Loucy (cell line): ENCODE results near the gene ZNF70.

Source experiments
- H2AFZ ChIP-seq: fragments of 200-600 bp; sonication (generic); 2 replicates; pipeline ENCODE4 v1.6.0; 2016; ENCODE audit warnings: antibody characterized with exemption, mild to moderate bottlenecking, low read length, moderate library complexity
- H3F3A ChIP-seq: fragments of 200-600 bp; 2 replicates; pipeline ENCODE4 v1.6.0; 2016; ENCODE audit warnings: antibody characterized with exemption, low read depth, mild to moderate bottlenecking
- H3K27me3 ChIP-seq: fragments of 200-600 bp; sonication (generic); 2 replicates; pipeline ENCODE4 v1.6.1; 2014; ENCODE audit warnings: low read length, mild to moderate bottlenecking; ENCODE audit not compliant: insufficient read depth, poor library complexity, severe bottlenecking
- H3K36me3 ChIP-seq: fragments of 200-600 bp; sonication (generic); 2 replicates; pipeline ENCODE4 v1.6.1; 2016; ENCODE audit warnings: low read length; ENCODE audit not compliant: insufficient read depth
- H3K4me1 ChIP-seq: fragments of 200-600 bp; sonication (generic); 2 replicates; pipeline ENCODE4 v1.5.1; 2014; ENCODE audit warnings: low read length, mild to moderate bottlenecking; ENCODE audit not compliant: insufficient read depth, poor library complexity, severe bottlenecking
- H3K4me2 ChIP-seq: fragments of 200-600 bp; sonication (generic); 2 replicates; pipeline ENCODE4 v1.6.0; 2014; ENCODE audit warnings: antibody characterized with exemption, low read length, low read depth, mild to moderate bottlenecking; ENCODE audit not compliant: poor library complexity, severe bottlenecking
- H3K4me3 ChIP-seq: fragments of 200-600 bp; sonication (generic); 2 replicates; pipeline ENCODE4 v1.5.1; 2014; ENCODE audit warnings: low read length, mild to moderate bottlenecking, mixed read lengths; ENCODE audit not compliant: poor library complexity, severe bottlenecking
- H3K79me2 ChIP-seq: fragments of 200-600 bp; sonication (generic); 2 replicates; pipeline ENCODE4 v1.6.1; 2014; ENCODE audit warnings: low read length; ENCODE audit not compliant: insufficient read depth
- H3K9ac ChIP-seq: fragments of 200-600 bp; sonication (generic); 2 replicates; pipeline ENCODE4 v1.6.0; 2014; ENCODE audit warnings: mild to moderate bottlenecking, low read depth, low read length, moderate library complexity; ENCODE audit not compliant: poor library complexity, severe bottlenecking
- H3K9me2 ChIP-seq: fragments of 200-600 bp; sonication (generic); replicated peaks from 2 replicates; pipeline ENCODE4 v1.6.1; 2016; ENCODE audit warnings: low read depth, low read length, mixed read lengths
- H3K9me3 ChIP-seq: fragments of 200-600 bp; sonication (generic); 2 replicates; pipeline ENCODE4 v1.6.1; 2014; ENCODE audit warnings: mild to moderate bottlenecking, antibody characterized with exemption, low read length, low read depth; ENCODE audit not compliant: insufficient read depth
- H4K20me1 ChIP-seq: fragments of 200-600 bp; sonication (generic); 2 replicates; pipeline ENCODE4 v1.6.0; 2014; ENCODE audit warnings: antibody characterized with exemption, low read length, mild to moderate bottlenecking; ENCODE audit not compliant: insufficient read depth, poor library complexity, severe bottlenecking
- EZH2phosphoT487 ChIP-seq: fragments of 200-600 bp; IDR thresholded peaks from 2 replicates; pipeline ENCODE4 v1.6.1; 2018; ENCODE audit warnings: antibody characterized with exemption, mild to moderate bottlenecking, moderate library complexity, borderline replicate concordance
- TF ChIP-seq, protein P1 (sequence below): fragments of 200-600 bp; sonication (generic); conservative IDR thresholded peaks from 2 replicates; pipeline ENCODE4 v1.5.1; 2014; ENCODE audit warnings: mild to moderate bottlenecking, antibody characterized with exemption, low read length

The ZNF70 gene

DNA sequence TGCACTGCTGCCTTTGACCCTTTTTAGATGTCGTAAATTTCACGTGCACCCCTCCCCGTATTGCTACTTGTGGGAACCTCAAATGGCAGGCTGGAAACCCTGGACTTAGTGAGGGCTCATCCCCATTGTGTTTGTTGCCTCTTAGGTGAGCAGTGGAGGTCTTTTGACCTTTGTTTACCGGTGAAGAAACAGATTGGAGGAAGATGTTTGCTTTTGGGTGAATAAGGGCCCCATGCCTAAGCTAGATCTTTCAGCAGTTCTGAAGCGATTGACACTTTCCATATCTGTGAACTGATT lies 36.6 kb upstream of the ZNF70 start:
- peaks cover 16% of the 10 kb centered on the region; the same call in 1 of the 2 replicates for H3K36me3 ChIP-seq
- H3K27me3 ChIP-seq, result no peaks in the 10 kb centered on the region
- peaks cover 46% of the 10 kb centered on the region for H3K4me1 ChIP-seq
- TF ChIP-seq, protein P1, sequence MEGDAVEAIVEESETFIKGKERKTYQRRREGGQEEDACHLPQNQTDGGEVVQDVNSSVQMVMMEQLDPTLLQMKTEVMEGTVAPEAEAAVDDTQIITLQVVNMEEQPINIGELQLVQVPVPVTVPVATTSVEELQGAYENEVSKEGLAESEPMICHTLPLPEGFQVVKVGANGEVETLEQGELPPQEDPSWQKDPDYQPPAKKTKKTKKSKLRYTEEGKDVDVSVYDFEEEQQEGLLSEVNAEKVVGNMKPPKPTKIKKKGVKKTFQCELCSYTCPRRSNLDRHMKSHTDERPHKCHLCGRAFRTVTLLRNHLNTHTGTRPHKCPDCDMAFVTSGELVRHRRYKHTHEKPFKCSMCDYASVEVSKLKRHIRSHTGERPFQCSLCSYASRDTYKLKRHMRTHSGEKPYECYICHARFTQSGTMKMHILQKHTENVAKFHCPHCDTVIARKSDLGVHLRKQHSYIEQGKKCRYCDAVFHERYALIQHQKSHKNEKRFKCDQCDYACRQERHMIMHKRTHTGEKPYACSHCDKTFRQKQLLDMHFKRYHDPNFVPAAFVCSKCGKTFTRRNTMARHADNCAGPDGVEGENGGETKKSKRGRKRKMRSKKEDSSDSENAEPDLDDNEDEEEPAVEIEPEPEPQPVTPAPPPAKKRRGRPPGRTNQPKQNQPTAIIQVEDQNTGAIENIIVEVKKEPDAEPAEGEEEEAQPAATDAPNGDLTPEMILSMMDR, result no peak
- TF ChIP-seq EZH2phosphoT487, result no peak
- peaks cover 52% of the 10 kb centered on the region for H4K20me1 ChIP-seq
- H2AFZ ChIP-seq, result no peak overlapping the region
- peak overlapping the region; percentile 92 for H3K4me3 ChIP-seq
- H3K9me3 ChIP-seq, result no peaks in the 10 kb centered on the region
- H3F3A ChIP-seq, result no peaks in the 10 kb centered on the region
- H3K4me2 ChIP-seq, result peak overlapping the region; percentile 97
- H3K9ac ChIP-seq, result peak overlapping the region; percentile 98
- no peaks in the 10 kb centered on the region for H3K9me2 ChIP-seq
- H3K79me2 ChIP-seq, result peaks cover 53% of the 10 kb centered on the region

DNA sequence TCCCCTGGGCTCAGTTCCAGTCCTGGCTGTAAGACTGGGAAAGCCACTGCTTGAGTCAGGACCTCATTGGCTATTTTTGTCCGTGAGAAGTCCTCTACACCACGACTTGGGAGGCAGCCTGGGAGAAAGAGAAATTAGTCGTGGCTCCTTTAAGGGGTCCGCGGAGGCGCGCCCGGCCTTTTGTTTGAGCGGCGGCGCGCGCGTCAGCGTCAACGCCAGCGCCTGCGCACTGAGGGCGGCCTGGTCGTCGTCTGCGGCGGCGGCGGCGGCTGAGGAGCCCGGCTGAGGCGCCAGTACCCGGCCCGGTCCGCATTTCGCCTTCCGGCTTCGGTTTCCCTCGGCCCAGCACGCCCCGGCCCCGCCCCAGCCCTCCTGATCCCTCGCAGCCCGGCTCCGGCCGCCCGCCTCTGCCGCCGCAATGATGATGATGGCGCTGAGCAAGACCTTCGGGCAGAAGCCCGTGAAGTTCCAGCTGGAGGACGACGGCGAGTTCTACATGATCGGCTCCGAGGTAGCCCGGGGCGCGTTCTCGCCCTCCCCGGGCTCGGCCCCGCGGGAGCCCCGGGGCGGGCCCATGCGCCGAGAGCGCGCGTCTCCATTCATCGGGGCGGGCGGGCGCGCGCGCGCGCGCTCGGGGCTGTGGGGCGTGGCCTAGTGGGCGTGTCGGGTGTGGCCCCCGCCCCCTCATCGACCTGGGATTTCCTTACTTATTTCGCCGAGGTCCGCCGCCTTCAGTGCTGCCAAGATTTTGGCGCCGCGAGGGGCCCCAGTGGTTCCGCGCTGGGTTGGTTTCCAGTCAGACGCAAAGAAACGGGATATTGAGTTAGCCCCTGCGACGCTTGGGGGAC lies 36.1 kb upstream of the ZNF70 start, which contains the start of gene SMARCB1:
SMARCB1 (plus strand) TSS at position 215 of the 848 bp plus-strand sequence; CDS start at position 419, 204 bp downstream.
- H3F3A ChIP-seq, result no peaks in the 10 kb centered on the region
- H3K9me3 ChIP-seq, result no peaks in the 10 kb centered on the region
- H3K4me2 ChIP-seq, result peak within 1 kb of the TSS; percentile 97
- peak within 1 kb of the TSS; percentile 92 for H3K4me3 ChIP-seq
- H3K4me1 ChIP-seq, result peaks cover 46% of the 10 kb centered on the region
- no peaks in the 10 kb centered on the region for H3K27me3 ChIP-seq
- H3K79me2 ChIP-seq, result peaks cover 47% of the 10 kb centered on the region
- peaks cover 10% of the 10 kb centered on the region; the same call in 1 of the 2 replicates for H3K36me3 ChIP-seq
- H2AFZ ChIP-seq, result peak within 1 kb of the TSS; percentile 95
- no peaks in the 10 kb centered on the region for H3K9me2 ChIP-seq
- H3K9ac ChIP-seq, result peak within 1 kb of the TSS; percentile 98
- peaks cover 47% of the 10 kb centered on the region for H4K20me1 ChIP-seq
- TF ChIP-seq, protein P1, result no peak
- no peak for TF ChIP-seq EZH2phosphoT487

DNA sequence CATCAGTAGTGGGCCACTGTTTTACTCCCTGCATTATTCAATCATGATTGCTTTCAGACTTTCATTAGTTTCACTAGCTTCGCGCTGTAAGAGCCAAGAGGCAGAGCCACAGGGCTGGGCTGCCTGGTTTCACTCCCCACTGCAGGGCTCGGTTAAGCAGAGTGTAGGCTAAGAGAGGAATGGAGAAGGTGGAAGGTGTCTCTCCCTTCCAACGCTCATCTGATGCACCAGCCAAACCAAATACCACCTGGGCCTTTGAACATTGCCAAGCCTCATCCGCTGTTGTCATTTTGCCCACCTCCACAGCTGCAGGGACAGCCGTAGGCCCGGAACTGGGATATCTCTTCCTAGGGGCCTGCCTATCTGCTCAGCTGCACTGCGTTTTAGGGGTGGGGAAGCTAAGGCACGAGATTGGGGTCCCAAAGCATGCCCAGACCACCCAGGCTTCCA lies 35.4 kb upstream of the ZNF70 start:
- H3K4me2 ChIP-seq, result peak overlapping the region; percentile 97
- H3K79me2 ChIP-seq, result peaks cover 40% of the 10 kb centered on the region
- peak overlapping the region; percentile 92 for H3K4me3 ChIP-seq
- H3K4me1 ChIP-seq, result peaks cover 41% of the 10 kb centered on the region
- no peaks in the 10 kb centered on the region for H3K27me3 ChIP-seq
- H3K36me3 ChIP-seq, result peaks cover 3% of the 10 kb centered on the region; the same call in 1 of the 2 replicates
- peak overlapping the region; percentile 98 for H3K9ac ChIP-seq
- no peak for TF ChIP-seq EZH2phosphoT487
- TF ChIP-seq, protein P1, result no peak
- no peaks in the 10 kb centered on the region for H3K9me2 ChIP-seq
- H3F3A ChIP-seq, result no peaks in the 10 kb centered on the region
- no peaks in the 10 kb centered on the region for H3K9me3 ChIP-seq
- H2AFZ ChIP-seq, result peak overlapping the region; percentile 95
- H4K20me1 ChIP-seq, result peaks cover 40% of the 10 kb centered on the region
